UCSD-AML1 (cell line): ENCODE data around the gene FBLN1.
"Not testable (repeated sequence)": the region's sequence is repeated elsewhere in the genome, so short reads cannot be mapped to it uniquely, and the experiment has no call there.

Experiments
- DNase-seq: peaks from one replicate; lab custom pipeline; 2025; ENCODE audit not compliant: unreplicated experiment; lab: John Stamatoyannopoulos, UW

The FBLN1 gene

GRCh38 chr22:45526768-45527360 is 24.2 kb downstream of the FBLN1 start:
- no peak for DNase-seq

- no peak for DNase-seq
Measured at GRCh38 chr22:45527456-45527855, 24.8 kb downstream of the FBLN1 start.

GRCh38 chr22:45528046-45528445 is 25.4 kb downstream of the FBLN1 start:
- no peak for DNase-seq

GRCh38 chr22:45529105-45529504 is 26.4 kb downstream of the FBLN1 start:
- no peak for DNase-seq

- no peak for DNase-seq
Measured at GRCh38 chr22:45529971-45530575, 27.4 kb downstream of the FBLN1 start.

GRCh38 chr22:45531441-45532234 is 29.0 kb downstream of the FBLN1 start:
- no peak for DNase-seq

GRCh38 chr22:45532235-45532631 is 29.6 kb downstream of the FBLN1 start:
- DNase-seq = no peak

GRCh38 chr22:45533703-45534102 is 31.0 kb downstream of the FBLN1 start:
- DNase-seq = no peak

- DNase-seq = no peak
Measured at GRCh38 chr22:45534339-45535192, 31.9 kb downstream of the FBLN1 start.

- no peak for DNase-seq
Measured at GRCh38 chr22:45535290-45535689, 32.6 kb downstream of the FBLN1 start.

- not testable (repeated sequence) for DNase-seq
Measured at GRCh38 chr22:45535835-45536234, 33.2 kb downstream of the FBLN1 start.

GRCh38 chr22:45537734-45538181 is 35.1 kb downstream of the FBLN1 start:
- no peak for DNase-seq

GRCh38 chr22:45538281-45538680 is 35.6 kb downstream of the FBLN1 start:
- no peak for DNase-seq

GRCh38 chr22:45540122-45540521 is 37.4 kb downstream of the FBLN1 start:
- no peak for DNase-seq

- DNase-seq = no peak
Measured at GRCh38 chr22:45541382-45541979, 38.8 kb downstream of the FBLN1 start.

GRCh38 chr22:45542001-45542520 is 39.4 kb downstream of the FBLN1 start:
- DNase-seq = no peak

GRCh38 chr22:45542736-45543135 is 40.1 kb downstream of the FBLN1 start:
- DNase-seq = not testable (repeated sequence)

GRCh38 chr22:45543243-45543642 is 40.6 kb downstream of the FBLN1 start:
- no peak for DNase-seq

- DNase-seq = no peak
Measured at GRCh38 chr22:45544588-45545170, 42.0 kb downstream of the FBLN1 start.

- no peak for DNase-seq
Measured at GRCh38 chr22:45546333-45547015, 43.8 kb downstream of the FBLN1 start.
